Hepatocyte (in vitro differentiated cells): ENCODE results near the gene KASH5. TPM values are rescaled to one million over a fixed set of nuclear protein-coding genes. Genes with fewer than 3 reads are reported as not detected.

Experiments used
- DNase-seq: peaks from one replicate; pipeline ENCODE4 v3.0.0-alpha.2; 2016; ENCODE audit warnings: low spot score
- H2AFZ ChIP-seq: fragments of 200-600 bp; sonication (generic); 2 replicates; pipeline ENCODE4 v1.6.0; 2016; ENCODE audit warnings: antibody characterized with exemption, mild to moderate bottlenecking
- H3K27ac ChIP-seq: fragments of 200-600 bp; sonication (generic); 2 replicates; pipeline ENCODE4 v1.5.1; 2016; ENCODE audit warnings: mild to moderate bottlenecking
- H3K27me3 ChIP-seq: fragments of 200-600 bp; sonication (generic); 2 replicates; pipeline ENCODE4 v1.6.1; 2016
- H3K36me3 ChIP-seq: fragments of 200-600 bp; sonication (generic); replicated peaks from 2 replicates; pipeline ENCODE4 v1.5.1; 2016; ENCODE audit warnings: low read depth; ENCODE audit not compliant: insufficient read depth
- H3K4me1 ChIP-seq: fragments of 200-600 bp; sonication (generic); 2 replicates; pipeline ENCODE4 v1.5.1; 2016; ENCODE audit warnings: mild to moderate bottlenecking, moderate library complexity; ENCODE audit not compliant: insufficient read depth
- H3K4me2 ChIP-seq: fragments of 200-600 bp; sonication (generic); 2 replicates; pipeline ENCODE4 v1.6.0; 2016
- H3K4me3 ChIP-seq: fragments of 200-600 bp; sonication (generic); 2 replicates; pipeline ENCODE4 v1.5.1; 2016; ENCODE audit warnings: mild to moderate bottlenecking
- H3K79me2 ChIP-seq: fragments of 200-600 bp; sonication (generic); 2 replicates; pipeline ENCODE4 v1.6.0; 2017; ENCODE audit warnings: mild to moderate bottlenecking
- H3K9me2 ChIP-seq: fragments of 200-600 bp; sonication (generic); replicated peaks from 2 replicates; pipeline ENCODE4 v1.6.0; 2017; ENCODE audit warnings: mild to moderate bottlenecking; ENCODE audit not compliant: insufficient read depth
- H3K9me3 ChIP-seq: fragments of 200-600 bp; sonication (generic); 2 replicates; pipeline ENCODE4 v1.5.1; 2016; ENCODE audit warnings: low read depth, mild to moderate bottlenecking
- H4K20me1 ChIP-seq: fragments of 200-600 bp; sonication (generic); 2 replicates; pipeline ENCODE4 v1.6.0; 2016; ENCODE audit warnings: mild to moderate bottlenecking; ENCODE audit not compliant: insufficient read depth, poor library complexity, severe bottlenecking
- CTCF ChIP-seq: fragments of 200-600 bp; sonication (generic); IDR thresholded peaks from 2 replicates; pipeline ENCODE4 v1.5.1; 2016; ENCODE audit warnings: antibody characterized with exemption, mild to moderate bottlenecking; ENCODE audit not compliant: poor library complexity
- EZH2 ChIP-seq: fragments of 200-600 bp; sonication (generic); IDR thresholded peaks from 2 replicates; pipeline ENCODE4 v1.6.1; 2016; ENCODE audit warnings: antibody characterized with exemption, mild to moderate bottlenecking, borderline replicate concordance
- EZH2phosphoT487 ChIP-seq: fragments of 200-600 bp; sonication (generic); IDR thresholded peaks from one replicate; pipeline ENCODE4 v1.6.1; 2018; ENCODE audit warnings: antibody characterized with exemption, mild to moderate bottlenecking, low read depth, moderate library complexity; ENCODE audit not compliant: unreplicated experiment, severe bottlenecking
- WGBS: methylation state at CpG from one replicate; pipeline ENCODE4 v1.1.6; 2016; ENCODE audit warnings: low lambda C conversion rate; ENCODE audit errors: missing lambda C conversion rate; 5-methylcytosine and 5-hydroxymethylcytosine counted together
- polyA plus RNA-seq: library from polyadenylated mRNA; unstranded; fragments of >200 nt; fragmentation: Nextera tagmentation; extraction: Ambion mirVana; gene quantifications from 2 replicates; pipeline ENCODE4 v1.2.1, GENCODE V29; 2016
- total RNA-seq: library from RNA; depleted of rRNA; stranded (reverse); fragments of >200 nt; gene quantifications from 2 replicates; pipeline ENCODE4 v1.2.3, GENCODE V29; 2014

Gene KASH5
- total and polyA plus RNA-seq, 2 experiments from 2014 or later, result not detected

- TF ChIP-seq CTCF (no peak), EZH2phosphoT487 (no peak)
Measured at GRCh38 chr19:49430172-49430677, 42.2 kb downstream of the KASH5 start.

GRCh38 chr19:49430678-49431329 lies 42.8 kb downstream of the KASH5 start:
- TF ChIP-seq EZH2 (no peak), CTCF (peak; percentile 3), EZH2phosphoT487 (no peak)
- H3K36me3 ChIP-seq, result no peaks in the 10 kb centered on the region
- no peaks in the 10 kb centered on the region for H3K9me2 ChIP-seq
- H3K27ac ChIP-seq, result no peak overlapping the region
- H3K4me2 ChIP-seq, result no peak overlapping the region
- peaks cover 7% of the 10 kb centered on the region for H3K4me1 ChIP-seq
- no peak for DNase-seq
- no peaks in the 10 kb centered on the region for H4K20me1 ChIP-seq
- peaks cover 99% of the 10 kb centered on the region for H3K27me3 ChIP-seq
- H3K9me3 ChIP-seq, result no peaks in the 10 kb centered on the region
- H3K4me3 ChIP-seq, result no peak overlapping the region
- no peak overlapping the region for H2AFZ ChIP-seq
- whole genome bisulfite sequencing, result 86% methylated on average over 28 of the region's 28 CpGs
- no peaks in the 10 kb centered on the region for H3K79me2 ChIP-seq

More at GRCh38 chr19:49430172-49430677, 42.2 kb downstream of the KASH5 start:
- Histone ChIP-seq H3K27me3 (peaks cover 99% of the 10 kb centered on the region), H3K4me1 (peaks cover 7% of the 10 kb centered on the region), H3K27ac (no peak overlapping the region), H3K36me3 (no peaks in the 10 kb centered on the region), H3K9me2 (no peaks in the 10 kb centered on the region), H4K20me1 (no peaks in the 10 kb centered on the region), H3K9me3 (no peaks in the 10 kb centered on the region), H3K4me2 (no peak overlapping the region), H2AFZ (no peak overlapping the region), H3K4me3 (no peak overlapping the region), H3K79me2 (no peaks in the 10 kb centered on the region)
- no peak for DNase-seq
- WGBS, result 88% methylated on average over 7 of the region's 9 CpGs

GRCh38 chr19:49431330-49431749 lies 43.3 kb downstream of the KASH5 start:
- H3K9me2 ChIP-seq, result no peaks in the 10 kb centered on the region
- H3K27me3 ChIP-seq, result peaks cover 99% of the 10 kb centered on the region
- no peak overlapping the region for H3K4me3 ChIP-seq
- no peak for DNase-seq
- WGBS, result 88% methylated on average over 11 of the region's 29 CpGs
- H3K27ac ChIP-seq, result no peak overlapping the region
- H4K20me1 ChIP-seq, result no peaks in the 10 kb centered on the region
- no peak overlapping the region for H2AFZ ChIP-seq
- no peak overlapping the region for H3K4me2 ChIP-seq
- no peak for TF ChIP-seq EZH2
- no peak for TF ChIP-seq CTCF
- TF ChIP-seq EZH2phosphoT487, result no peak
- H3K36me3 ChIP-seq, result no peaks in the 10 kb centered on the region
- H3K79me2 ChIP-seq, result no peaks in the 10 kb centered on the region
- no peaks in the 10 kb centered on the region for H3K9me3 ChIP-seq
- peaks cover 7% of the 10 kb centered on the region for H3K4me1 ChIP-seq
